HG03342 (cell line): ENCODE results near the gene PSMA7.

ENCODE experiments used
- ATAC-seq: cut with Tn5 transposase; IDR thresholded peaks from one replicate; pipeline ENCODE4 v1.9.1; 2021; ENCODE audit warnings: mild to moderate bottlenecking, moderate library complexity; ENCODE audit not compliant: unreplicated experiment

Gene PSMA7

GRCh38 chr20:62172666-62173065 lies 29.5 kb upstream of the PSMA7 start:
- no peak for ATAC-seq

- ATAC-seq = no peak
These were observed 28.1 kb upstream of the PSMA7 start for GRCh38 chr20:62171245-62171644.

- no peak for ATAC-seq
These were observed 27.3 kb upstream of the PSMA7 start for GRCh38 chr20:62170536-62170935.

- ATAC-seq = no peak
These were observed 25.8 kb upstream of the PSMA7 start for GRCh38 chr20:62168890-62169435.

GRCh38 chr20:62168061-62168460 lies 24.9 kb upstream of the PSMA7 start:
- ATAC-seq = no peak

- ATAC-seq = no peak
These were observed 24.3 kb upstream of the PSMA7 start for GRCh38 chr20:62167474-62167873.

- ATAC-seq = no peak
These were observed 22.7 kb upstream of the PSMA7 start for GRCh38 chr20:62165762-62166399.

GRCh38 chr20:62164879-62165761 lies 21.9 kb upstream of the PSMA7 start:
- no peak for ATAC-seq

GRCh38 chr20:62163986-62164762 lies 21.0 kb upstream of the PSMA7 start:
- ATAC-seq = no peak

GRCh38 chr20:62163485-62163865 lies 20.3 kb upstream of the PSMA7 start:
- no peak for ATAC-seq

GRCh38 chr20:62162765-62163484 lies 19.7 kb upstream of the PSMA7 start:
- ATAC-seq = no peak

GRCh38 chr20:62161347-62161746 lies 18.2 kb upstream of the PSMA7 start:
- no peak for ATAC-seq

GRCh38 chr20:62160876-62161275 lies 17.7 kb upstream of the PSMA7 start:
- no peak for ATAC-seq

- no peak for ATAC-seq
These were observed 17.1 kb upstream of the PSMA7 start for GRCh38 chr20:62160253-62160652.

- no peak for ATAC-seq
These were observed 16.6 kb upstream of the PSMA7 start for GRCh38 chr20:62159839-62160238.

- no peak for ATAC-seq
These were observed 15.9 kb upstream of the PSMA7 start for GRCh38 chr20:62159052-62159451.

GRCh38 chr20:62158541-62158940 lies 15.3 kb upstream of the PSMA7 start:
- no peak for ATAC-seq

GRCh38 chr20:62158088-62158400 lies 14.8 kb upstream of the PSMA7 start:
- no peak for ATAC-seq

GRCh38 chr20:62157387-62158087 lies 14.3 kb upstream of the PSMA7 start:
- ATAC-seq = no peak
